Measurements from ENCODE around the gene MARCHF11.

Gene MARCHF11, protein sequence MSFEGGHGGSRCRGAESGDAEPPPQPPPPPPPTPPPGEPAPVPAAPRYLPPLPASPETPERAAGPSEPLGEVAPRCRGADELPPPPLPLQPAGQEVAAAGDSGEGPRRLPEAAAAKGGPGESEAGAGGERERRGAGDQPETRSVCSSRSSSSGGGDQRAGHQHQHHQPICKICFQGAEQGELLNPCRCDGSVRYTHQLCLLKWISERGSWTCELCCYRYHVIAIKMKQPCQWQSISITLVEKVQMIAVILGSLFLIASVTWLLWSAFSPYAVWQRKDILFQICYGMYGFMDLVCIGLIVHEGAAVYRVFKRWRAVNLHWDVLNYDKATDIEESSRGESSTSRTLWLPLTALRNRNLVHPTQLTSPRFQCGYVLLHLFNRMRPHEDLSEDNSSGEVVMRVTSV

DNA sequence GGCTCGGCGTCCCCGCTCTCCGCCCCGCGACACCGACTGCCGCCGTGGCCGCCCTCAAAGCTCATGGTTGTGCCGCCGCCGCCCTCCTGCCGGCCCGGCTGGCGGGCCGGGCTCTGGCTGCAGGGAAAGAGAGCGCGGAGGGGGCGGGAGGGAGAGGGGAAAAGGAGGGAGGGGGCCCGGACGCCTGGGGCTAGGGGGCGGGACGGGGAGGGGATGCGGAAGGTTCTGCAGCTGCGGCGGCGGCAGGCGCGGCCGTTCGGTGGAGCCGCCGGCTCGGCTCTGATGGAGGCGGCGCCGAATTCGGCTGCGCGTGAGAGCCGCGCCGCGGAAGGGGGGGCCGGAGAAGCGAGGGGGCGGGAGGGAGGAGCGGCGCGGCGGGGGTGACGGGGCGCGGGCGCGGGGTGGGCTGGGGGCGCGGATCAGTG lies at the start of gene MARCHF11:
Gene MARCHF11 (minus strand): TSS at position 281 of the 425 bp plus-strand sequence. CDS start 216 bp downstream, at position 65.
- DNase-seq: no peak

DNA sequence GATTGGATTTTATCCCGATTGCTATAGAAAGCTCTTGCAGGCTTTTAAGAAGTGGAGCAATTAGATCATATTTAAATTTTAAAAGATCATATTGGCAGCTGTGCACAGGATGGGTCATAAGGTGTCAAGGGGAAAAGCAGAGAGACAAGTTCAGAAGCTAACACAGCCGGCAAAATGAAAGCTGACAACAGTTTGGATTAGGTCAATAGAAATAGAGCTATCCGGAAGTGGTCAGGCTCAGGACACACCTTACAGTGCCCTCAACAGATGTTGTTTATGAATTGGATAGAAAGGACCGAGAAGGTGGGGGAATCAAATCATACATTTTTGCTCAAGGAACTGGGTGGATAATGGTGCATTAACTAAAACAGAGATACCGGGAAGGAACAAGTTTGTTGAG lies 46.3 kb upstream of the MARCHF11 start:
- DNase-seq: no peak

DNA sequence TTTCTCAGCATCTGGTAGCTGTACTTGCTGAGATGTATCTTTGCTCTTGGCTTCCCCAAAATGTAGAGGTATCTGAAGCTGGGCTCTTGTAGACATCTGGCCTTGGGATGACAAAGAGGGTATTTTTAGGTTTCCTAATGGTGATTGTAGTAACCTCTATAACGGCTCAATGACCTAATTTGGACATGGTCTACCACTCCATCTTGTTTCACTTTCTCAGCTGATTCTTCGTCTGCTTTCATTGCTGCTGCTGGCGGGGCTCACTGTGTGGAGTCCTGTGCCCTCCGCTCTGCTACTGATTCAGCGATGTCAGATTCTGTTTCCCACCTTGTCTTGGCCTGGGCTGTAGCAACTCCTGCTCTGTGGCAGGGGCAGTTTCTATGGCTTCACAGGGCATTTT lies 12.7 kb upstream of the MARCHF11 start:
- DNase-seq: no peak

DNA sequence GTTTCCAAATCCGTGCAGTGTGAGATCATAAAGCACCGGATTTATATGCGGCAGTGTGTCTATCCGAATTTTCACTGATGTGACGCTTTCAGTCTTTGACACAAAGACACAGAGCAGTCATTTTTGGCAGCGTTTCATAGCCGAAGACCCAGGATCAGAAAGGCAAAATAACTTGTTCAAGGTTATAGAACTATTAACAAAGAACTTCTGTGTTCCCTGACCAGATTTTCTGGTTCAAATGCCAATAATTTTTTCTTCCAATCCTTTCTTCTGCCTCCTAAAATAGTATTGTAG lies 1.1 kb upstream of the MARCHF11 start:
- DNase-seq: no peak

DNA sequence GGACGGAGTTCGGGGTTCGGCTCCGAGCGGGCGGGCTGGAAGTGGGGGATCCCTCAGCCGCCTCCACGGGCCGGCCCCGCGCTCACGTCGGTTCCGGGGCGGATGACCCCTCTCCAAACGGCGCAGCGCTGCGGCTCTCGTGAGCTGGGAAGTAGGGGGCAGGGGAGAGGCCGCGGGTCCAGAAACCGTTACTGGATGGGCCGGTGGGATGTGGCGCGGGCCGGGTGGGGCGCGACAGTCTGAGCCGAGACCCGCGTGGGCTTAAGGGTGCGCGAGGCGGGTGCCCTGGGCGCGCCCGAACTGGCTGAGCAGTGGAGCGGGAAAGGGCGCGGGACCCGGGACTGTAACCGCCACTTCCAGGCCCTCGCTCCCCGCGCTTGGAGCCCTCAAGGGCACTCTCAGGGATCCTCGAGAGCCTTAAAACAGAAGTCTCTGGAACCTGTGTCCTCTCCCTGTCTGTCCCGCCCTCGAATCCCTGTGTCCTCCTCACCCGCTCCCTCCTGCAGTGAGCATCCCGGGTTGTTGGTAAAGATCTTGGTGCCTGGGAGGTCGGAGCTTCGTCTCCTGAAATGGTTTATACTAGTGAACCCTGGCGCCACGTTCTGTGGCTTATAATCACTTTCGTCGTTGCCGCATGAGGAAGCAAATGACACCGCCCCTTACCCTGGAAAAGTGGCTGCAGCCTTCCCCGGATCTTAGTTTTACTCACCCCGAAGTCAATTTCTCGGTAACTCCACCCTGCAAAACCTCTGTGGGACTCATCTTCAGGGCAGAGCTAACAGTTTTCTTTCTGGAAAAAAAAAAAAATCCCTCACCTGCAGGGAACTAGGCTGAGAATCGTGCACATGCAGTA lies 571 bp upstream of the MARCHF11 start:
- no peak for DNase-seq

DNA sequence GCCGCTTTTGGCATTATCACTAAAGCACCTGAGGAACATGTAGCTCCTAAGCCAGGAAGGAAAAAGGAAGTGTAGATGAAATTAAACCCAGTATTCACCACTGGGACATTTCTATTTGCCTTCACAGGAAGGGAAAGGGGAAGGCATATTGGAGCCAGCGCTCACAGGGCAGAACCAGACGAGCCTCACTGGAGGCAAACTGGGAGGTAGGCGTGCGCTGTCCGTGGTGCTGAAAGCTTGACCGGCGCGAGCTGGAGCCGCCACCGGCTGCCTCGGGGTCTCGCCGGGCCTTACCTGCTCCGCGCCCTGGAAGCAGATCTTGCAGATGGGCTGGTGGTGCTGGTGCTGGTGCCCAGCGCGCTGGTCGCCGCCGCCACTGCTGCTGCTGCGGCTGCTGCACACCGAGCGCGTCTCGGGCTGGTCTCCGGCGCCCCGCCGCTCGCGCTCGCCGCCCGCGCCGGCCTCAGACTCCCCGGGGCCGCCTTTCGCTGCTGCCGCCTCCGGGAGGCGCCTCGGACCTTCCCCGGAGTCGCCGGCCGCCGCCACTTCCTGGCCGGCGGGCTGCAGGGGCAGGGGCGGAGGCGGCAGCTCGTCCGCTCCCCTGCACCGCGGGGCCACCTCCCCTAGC lies 732 bp downstream of the MARCHF11 start:
- no peak for DNase-seq

DNA sequence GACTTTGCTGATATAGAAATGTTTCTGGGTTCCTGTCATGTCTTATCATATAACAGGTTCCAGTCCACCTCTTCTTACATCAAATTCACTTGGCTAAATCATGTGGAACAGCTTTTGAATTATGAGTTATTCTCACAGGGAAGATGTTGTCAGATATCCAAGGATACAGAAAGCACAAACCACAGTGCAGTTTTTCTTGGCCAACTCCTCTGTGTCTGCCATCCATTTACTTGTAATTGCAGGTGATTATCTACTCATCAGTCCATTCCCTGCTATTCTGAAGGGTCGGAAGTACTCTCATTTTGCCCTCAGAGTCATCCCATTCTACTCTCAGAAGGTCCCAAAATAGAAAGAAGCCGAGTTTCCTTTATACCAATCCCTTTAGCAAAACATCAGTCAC lies 10.0 kb downstream of the MARCHF11 start:
- no peak for DNase-seq

DNA sequence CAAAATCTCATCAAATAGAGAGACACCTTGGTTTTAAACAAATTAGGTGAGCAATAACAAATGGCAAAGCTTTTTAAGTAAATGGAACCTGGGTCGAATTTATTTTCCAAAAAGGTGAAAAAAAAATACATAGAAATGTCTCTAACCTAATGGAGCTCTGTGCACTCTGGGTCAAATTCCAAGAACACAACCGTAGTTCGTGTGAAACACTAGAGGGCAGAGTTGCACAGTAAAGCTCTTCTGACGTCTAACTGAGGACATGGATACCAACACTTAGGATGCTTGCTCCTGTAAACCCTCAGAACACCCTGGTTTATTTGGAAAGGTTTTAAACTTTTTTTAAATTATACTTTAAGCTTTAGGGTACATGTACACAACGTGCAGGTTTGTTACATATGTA lies 18.9 kb downstream of the MARCHF11 start:
- peak; percentile 1 for DNase-seq

DNA sequence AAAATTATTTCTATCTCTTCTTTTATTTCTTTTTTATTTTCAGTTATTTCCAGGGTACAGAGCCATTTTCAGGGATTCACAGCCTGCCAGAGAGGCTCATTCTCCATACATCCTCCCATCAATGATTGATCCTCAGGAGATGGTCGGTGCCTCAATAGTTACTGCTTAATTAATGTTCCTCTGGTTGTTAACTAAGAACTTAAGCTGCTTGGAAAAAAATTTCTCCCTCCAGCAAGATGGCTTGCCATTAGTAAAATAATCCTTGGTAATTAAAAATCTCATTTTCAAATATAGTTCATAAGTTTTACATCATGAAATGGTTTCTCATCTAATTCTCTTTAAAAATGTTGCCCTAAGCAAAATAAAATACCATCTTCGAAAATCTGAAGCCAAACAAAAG lies 20.0 kb downstream of the MARCHF11 start:
- DNase-seq: no peak

DNA sequence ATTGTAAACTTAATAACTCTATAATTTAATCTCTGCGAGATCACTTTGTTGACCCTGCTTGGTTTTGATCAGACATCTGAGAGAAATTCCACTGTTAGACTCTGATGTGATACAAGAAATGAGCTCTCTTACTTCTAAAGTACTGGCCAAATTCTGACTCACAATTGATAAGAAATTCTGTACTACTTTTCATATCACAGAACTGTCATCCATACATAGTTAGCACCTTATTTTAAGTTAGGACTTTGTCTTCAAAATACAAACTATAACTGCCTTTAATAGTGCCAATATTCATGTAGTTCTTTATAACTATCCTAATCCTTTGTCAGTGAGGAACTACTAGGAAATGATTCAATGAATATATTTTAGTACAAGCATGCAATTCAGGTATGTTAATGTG lies 23.4 kb downstream of the MARCHF11 start:
- no peak for DNase-seq

DNA sequence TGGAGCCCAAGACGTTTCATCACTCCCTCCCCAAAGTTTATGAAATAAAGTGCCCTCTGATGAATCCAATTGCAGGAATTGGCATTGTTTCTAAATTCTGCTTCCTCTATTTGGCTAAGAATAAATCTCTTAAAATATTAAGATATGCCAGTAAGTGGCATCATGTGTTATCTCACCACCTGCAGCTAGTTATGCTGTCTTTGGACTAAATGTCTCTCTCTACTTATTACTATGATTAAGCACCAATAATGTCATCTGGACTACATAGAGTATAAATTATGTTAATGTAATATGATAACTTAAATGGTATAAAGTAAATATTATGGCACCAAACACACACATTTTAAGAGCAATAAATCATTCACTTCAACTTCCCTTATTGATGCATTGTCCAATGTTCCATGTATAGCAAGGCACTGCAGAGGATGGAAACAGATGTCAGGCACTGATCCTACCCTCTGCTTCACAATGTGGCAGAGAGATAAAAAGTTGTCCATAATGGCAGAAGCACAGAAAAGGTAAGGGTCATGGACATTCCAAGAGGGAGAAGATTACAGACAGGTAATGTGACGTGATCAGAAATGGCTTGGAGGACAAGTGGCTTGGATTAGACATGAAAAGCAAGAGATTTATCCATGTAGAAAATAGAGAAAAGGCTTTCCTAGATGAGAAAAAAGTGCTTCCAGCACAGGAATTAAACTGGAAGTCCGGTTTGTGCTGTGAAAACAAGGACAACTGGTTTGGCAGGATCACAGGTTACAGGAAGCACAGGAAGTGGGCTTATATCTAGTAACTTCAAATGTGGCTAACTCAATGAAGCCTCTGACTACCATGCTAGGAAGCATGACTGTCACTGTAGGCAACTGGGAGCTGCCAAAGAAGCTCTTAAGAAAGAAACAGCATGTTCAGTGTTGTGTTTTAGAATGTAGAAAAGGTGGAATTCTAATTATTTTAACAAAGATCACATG lies 26.7 kb downstream of the MARCHF11 start:
- no peak for DNase-seq

DNA sequence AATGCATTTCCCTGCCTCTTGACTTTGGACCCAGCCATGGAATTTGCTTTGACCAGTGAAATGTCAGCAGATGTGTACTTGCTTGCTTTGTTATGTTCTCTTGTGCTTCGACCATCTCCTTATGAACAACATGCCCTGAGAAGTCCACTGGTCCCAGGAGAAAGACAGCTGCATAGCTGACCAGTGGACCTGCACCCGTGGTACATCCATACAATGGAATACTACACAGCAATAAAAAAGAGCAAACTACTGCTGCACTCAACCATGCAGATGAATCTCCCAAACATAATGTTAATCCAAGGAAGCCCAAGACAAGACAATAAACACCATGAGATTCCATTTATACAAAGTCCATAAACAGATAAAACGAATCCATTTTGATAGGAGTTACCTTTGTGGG lies 30.0 kb downstream of the MARCHF11 start:
- DNase-seq: no peak

DNA sequence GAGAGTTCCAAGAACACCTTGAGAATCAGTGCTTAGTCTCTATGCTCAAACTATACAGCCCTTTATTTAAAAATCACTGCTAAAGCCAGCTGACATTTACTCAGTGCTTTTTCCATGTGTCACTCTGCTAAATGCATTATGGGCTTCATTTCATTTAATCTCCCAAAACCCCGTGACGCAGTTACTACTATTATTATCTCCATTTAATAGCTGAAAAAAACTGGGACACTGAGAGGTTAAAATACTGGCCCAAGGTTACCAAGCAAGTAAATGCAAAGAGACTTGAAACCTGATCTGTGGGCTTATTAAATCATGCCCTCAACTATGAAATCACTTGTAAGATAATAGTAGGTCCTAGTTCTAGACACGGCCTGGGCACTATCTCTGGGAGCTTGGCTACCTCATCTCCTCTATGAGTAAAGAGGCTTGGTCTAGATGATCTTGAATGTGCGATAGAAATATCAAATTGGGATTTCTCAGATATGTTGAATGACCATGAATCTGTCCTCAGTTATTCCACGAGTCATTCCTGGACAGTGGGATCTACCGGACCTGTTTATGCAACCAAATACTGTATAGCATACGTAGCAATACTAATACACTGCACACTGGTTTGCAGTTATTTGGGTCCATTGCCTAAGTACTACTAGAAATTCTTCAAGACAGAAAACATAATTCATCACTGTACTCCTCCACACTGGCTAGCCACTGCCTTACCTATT lies 32.3 kb downstream of the MARCHF11 start:
- no peak for DNase-seq

DNA sequence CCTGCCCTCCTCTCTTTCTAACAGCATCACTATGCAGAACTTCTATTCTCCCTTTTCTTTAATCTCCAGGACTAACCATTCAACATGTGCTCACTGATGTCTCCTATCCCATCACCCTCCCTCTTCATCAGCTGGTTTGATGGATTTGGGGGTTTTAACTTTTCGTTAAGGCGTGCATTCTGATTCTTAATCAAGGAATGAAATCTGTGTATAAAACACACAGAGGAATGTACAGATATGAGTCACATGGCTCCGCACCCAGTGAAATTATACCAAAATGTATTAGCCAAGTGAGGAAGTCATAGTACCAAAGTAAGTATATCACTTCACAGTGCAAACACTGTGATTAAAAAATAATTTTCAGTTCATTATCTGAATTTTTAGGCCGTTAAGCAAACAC lies 35.2 kb downstream of the MARCHF11 start:
- no peak for DNase-seq

DNA sequence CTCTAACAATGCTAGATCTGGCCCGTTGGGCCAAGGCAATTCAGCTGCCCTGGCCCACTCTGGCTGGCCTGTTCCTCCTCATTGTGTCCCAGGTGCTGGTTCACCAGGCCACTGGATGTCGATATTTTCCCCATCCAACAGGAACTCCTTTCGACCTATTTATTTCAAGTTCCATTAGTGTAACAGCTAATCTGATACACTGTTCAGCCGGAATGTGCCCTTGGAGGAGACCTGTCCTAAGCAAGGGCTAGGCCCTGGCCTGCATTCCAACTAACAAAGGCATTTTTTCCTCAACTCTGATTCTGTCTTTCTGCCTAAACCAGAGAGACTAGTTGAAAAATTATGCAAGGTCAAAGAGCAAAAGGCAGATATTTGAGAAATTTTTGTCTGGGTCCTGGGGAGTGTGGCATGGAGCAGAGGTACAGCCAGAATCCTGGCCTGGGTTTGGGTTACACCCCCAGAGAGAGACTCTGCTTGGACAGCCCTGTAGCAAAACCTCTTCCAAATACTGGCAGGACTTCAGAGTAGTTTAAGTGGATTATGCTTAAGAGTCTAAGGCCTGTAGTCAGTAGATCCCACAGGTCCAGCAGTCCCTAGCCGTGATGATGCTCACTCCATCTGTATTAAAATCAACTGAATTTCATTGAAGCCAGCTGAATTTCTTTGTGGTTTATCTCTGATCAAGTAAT lies 36.1 kb downstream of the MARCHF11 start:
- DNase-seq: no peak

DNA sequence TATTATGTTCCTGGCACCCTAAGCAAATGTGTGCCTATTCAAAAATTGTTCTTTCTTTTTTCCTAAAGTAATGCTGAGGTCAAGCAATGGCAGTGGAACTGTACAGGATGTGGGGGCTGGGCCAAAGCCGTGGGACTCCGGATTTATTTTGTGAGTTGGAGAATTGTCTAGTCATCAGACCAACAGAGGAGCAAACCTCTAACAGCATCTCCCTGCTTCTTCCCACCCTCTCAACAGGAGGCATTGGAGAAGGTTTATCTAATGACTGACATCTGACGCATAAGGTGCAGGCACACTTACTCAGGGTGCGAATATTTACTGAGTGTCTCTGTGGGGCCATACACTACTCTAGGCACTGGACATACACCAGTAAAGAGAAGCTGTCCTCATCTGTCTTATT lies 38.6 kb downstream of the MARCHF11 start:
- no peak for DNase-seq

DNA sequence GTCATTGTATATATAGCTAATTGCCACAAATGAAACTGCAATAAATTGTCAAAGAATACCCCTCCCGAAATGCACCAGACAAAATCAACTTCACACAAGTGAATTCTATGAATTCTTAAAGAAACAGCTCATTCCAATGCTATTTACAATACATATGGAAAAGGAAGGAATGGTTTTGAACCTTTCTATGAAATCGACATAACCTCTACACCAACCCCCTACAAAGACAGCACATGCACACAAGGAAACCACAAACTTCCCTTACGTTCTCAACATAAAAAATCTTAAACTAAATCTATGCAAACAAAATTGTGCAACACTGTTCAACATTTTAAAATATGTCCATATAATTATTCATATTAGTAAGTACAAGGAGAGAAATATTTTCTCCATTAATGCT lies 39.2 kb downstream of the MARCHF11 start:
- no peak for DNase-seq

DNA sequence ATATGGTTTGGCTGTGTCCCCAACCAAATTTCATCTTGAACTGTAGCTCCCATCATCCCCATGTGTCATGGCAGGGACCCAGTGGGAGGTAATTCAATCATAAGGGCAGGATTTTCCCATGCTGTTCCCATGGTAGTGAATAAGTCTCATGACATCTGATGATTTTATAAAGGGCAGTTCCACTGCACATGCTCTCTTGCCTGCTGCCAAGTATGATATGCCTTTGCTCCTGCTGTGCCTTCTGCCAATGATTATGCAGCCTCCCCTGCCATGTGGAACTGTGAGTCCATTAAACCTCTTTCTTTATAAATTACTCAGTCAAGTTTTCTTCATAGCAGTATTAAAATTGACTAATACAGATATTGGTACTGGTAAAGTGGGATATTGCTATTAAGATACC lies 42.4 kb downstream of the MARCHF11 start:
- DNase-seq: no peak

DNA sequence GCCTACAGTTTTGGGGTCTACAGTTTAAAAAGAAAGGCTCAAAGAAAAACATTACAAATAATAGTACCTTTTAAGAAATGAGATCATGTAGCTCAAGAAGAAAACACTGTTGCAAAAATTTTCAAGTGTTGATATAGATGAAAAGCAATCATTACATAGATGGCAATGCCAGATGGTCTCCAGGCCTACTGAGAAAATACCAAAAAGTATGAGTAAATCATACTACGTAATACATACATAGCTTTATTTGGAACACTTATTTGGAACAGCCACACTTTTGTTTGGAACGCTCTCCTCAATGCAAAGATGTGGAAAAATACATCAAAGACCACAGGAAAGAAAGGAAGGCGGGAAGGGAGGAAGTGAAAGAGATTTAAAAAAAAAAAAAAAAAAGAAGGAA lies 44.1 kb downstream of the MARCHF11 start:
- no peak for DNase-seq

DNA sequence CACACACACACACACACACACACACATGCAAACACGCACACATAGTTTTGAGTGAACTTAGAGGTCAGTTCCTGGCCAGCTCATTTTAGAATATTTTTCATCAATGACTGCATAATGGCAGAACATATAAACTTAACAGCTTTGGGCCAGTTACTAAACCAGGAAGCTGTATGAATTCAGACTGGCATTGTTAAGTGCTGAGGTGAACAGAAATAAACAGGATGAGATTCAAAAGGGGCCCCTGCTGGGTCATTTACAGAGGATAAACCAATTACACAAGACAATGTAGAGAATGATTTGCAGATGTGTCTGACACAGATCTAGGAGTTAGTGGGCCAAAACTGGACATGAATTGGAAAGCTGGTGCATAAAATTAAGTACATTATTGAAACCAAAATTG lies 44.6 kb downstream of the MARCHF11 start:
- no peak for DNase-seq

DNA sequence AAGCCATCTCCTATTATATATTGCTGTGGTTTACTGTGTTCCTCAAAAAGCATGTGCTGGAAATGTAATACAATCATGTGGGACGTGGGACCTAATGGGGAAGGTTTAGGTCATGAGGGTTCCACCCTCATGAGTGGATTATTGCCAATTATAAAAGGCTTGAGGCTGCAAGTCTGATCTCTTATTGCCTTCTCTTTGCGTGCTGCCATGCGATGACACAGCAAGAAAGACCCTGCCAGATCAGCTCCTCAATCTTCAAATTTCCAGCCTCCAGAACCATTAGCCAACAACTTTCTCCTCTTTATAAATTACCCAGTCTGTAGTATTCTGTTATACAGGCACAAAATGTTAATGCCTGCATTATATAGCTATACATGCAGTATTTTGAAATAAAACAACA lies 45.4 kb downstream of the MARCHF11 start:
- DNase-seq: no peak
